Endothelial cell (in vitro differentiated cells): ENCODE data around the gene NOL12. TPM values are rescaled to one million over a fixed set of nuclear protein-coding genes. Genes with fewer than 3 reads are reported as not detected.

Source experiments
- DNase-seq: peaks from one replicate; pipeline ENCODE4 v3.0.0; 2021; ENCODE audit warnings: low spot score
- H3K27ac Mint-ChIP-seq: one replicate; pipeline ENCODE4 v1.8.0; 2021; ENCODE audit warnings: mixed read lengths, inconsistent platforms; ENCODE audit not compliant: unreplicated experiment
- H3K27me3 Mint-ChIP-seq: one replicate; pipeline ENCODE4 v1.8.0; 2021; ENCODE audit warnings: mild to moderate bottlenecking, moderate library complexity, mixed read lengths, inconsistent platforms; ENCODE audit not compliant: unreplicated experiment
- H3K36me3 Mint-ChIP-seq: one replicate; pipeline ENCODE4 v1.8.0; 2021; ENCODE audit warnings: mild to moderate bottlenecking, low read depth, mixed read lengths, inconsistent platforms; ENCODE audit not compliant: unreplicated experiment
- H3K4me1 Mint-ChIP-seq: one replicate; pipeline ENCODE4 v1.8.0; 2021; ENCODE audit warnings: mild to moderate bottlenecking, mixed read lengths, inconsistent platforms; ENCODE audit not compliant: unreplicated experiment
- H3K4me3 Mint-ChIP-seq: one replicate; pipeline ENCODE4 v1.8.0; 2021; ENCODE audit warnings: mild to moderate bottlenecking, mixed read lengths, inconsistent platforms; ENCODE audit not compliant: unreplicated experiment
- H3K9me3 Mint-ChIP-seq: one replicate; pipeline ENCODE4 v1.8.0; 2021; ENCODE audit warnings: mixed read lengths, inconsistent platforms; ENCODE audit not compliant: unreplicated experiment
- CTCF ChIP-seq: fragments of 200-600 bp; sonication (generic); IDR thresholded peaks from one replicate; pipeline ENCODE4 v1.5.0; 2021; ENCODE audit warnings: antibody characterized with exemption; ENCODE audit not compliant: unreplicated experiment
- long read RNA-seq: library from polyadenylated mRNA; unstranded; transcript quantifications from one replicate; pipeline ENCODE4 v2.0.0, GENCODE V29; 2020; ENCODE audit not compliant: unreplicated experiment
- total RNA-seq: library from RNA; stranded (reverse); fragmentation: NEBNext Ultra II Directional; extraction: Animal tissue kit (Norgen Biotek cat#: 25700); gene quantifications from one replicate; pipeline ENCODE4 v1.2.1, GENCODE V29; 2021; ENCODE audit not compliant: unreplicated experiment

The NOL12 gene, protein sequence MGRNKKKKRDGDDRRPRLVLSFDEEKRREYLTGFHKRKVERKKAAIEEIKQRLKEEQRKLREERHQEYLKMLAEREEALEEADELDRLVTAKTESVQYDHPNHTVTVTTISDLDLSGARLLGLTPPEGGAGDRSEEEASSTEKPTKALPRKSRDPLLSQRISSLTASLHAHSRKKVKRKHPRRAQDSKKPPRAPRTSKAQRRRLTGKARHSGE
- total RNA-seq, result 15.7 TPM
- long read RNA-seq, partial matches to known transcripts, result 0 of 7 reads
- long read RNA-seq, other reads (novel, unspliced or antisense), result 1 of 7 reads

DNA sequence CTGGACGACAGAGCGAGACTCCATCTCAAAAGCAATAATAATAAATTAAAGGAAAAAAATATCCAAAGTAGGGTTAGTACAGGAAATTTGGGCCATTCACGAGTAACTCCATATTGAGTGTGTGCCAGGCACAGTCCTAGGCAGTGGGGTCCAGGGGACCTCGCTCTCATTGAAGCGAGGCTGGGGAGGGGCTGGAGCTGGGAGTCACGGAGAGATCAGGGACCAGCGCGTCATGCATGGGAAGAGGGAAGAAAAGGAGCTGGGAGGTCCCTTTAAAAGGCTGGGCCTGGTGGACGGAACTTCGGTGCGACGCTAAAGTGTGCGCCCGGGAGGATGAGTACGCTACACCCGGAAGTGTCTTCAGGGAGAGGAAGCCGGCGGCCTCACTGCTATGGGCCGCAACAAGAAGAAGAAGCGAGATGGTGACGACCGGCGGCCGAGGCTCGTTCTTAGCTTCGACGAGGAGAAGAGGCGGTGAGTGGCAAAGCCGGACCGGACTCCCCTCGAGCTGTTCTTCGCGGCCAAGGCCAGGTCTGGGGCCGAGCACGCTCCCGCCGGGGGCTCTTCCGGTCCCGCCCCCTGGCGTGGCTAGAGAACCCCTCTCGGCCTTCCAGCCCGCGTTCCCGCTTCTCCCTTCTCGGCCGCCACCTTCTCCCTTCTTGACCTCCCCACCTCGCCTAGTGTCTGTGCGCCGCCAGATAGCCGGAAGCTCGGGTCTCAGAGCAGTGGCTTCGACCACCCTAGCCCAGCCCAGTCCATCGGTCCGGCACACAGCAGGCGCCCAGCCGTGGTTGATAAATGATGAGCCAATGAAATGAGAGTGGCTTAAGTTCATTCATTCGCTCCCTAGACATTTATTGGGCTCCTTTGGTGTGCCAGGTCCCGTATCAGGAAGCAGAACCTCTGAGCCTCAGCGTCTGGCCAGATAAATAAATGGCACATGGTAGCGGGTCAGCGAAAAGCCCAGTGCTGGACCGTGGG, at the start of gene NOL12:
NOL12 (plus strand) TSS at position 342 of the 981 bp plus-strand sequence; CDS start at position 392, 50 bp downstream.
- peaks cover 6% of the 10 kb centered on the region for H3K4me1 Mint-ChIP-seq
- no peaks in the 10 kb centered on the region for H3K27me3 Mint-ChIP-seq
- peaks cover 4% of the 10 kb centered on the region for H3K36me3 Mint-ChIP-seq
- H3K4me3 Mint-ChIP-seq, result peak within 1 kb of the TSS; percentile 93
- TF ChIP-seq CTCF, result no peak
- DNase-seq, result peak; percentile 69
- H3K27ac Mint-ChIP-seq, result peak within 1 kb of the TSS; percentile 77
- no peaks in the 10 kb centered on the region for H3K9me3 Mint-ChIP-seq

DNA sequence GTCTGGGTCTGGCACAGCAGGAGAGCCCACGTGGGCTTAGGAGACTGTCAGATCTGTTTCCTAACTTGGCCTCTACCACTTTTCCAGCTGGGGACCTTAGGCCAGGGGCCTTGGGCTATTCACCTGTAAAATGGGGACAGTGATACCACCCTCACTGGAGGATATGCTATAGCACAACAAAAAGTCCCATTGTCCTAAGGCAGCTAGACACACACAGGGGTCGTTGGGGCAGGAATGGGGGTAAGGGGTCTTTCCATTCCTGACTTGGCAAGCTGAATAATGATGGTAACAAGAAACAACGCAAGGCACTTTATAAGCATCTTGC, 49.2 kb upstream of the NOL12 start:
- no peaks in the 10 kb centered on the region for H3K9me3 Mint-ChIP-seq
- DNase-seq, result no peak
- peaks cover 4% of the 10 kb centered on the region for H3K36me3 Mint-ChIP-seq
- H3K4me1 Mint-ChIP-seq, result peaks cover 13% of the 10 kb centered on the region
- H3K27me3 Mint-ChIP-seq, result peaks cover 3% of the 10 kb centered on the region
- TF ChIP-seq CTCF, result no peak
- H3K27ac Mint-ChIP-seq, result no peak overlapping the region
- no peak overlapping the region for H3K4me3 Mint-ChIP-seq

DNA sequence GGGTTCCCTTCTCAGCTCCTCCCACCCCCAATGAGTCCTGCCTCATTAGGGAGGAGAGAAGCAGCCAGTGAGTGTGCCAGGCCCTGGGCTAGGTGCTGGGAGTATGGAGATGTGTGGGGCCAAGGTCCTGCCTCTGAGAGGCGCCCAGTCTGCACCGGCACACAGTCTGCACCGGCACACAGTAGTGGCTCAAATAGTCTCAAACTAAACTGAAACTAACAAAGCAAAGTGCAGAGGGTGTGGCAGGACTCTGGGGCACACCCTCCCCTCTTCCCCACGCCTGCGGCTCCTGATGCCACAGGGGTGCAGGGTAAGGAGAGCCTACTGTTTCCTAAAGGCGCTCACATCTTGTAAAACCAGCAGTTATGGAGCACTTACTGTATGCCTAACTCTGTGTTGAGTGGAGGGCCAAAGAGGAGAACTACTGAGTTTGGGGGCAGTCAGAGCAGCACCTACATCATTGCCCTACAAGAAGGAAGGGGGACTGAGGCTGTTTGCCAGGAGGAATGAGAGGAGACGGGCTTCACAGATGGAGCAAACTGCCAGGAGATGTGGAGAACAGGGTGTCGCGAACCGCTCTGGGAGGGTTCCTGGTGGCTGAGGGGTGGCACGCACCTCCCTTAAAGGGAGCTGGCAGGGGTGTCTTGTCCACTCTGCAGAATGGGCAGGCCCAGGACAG, 47.6 kb upstream of the NOL12 start:
- no peak for DNase-seq

GRCh38 chr22:37639070-37639760, 46.9 kb upstream of the NOL12 start, which contains the start of gene SH3BP1:
SH3BP1 (plus strand) TSS chr22:37639669; CDS start chr22:37639788, 119 bp downstream.
- TF ChIP-seq CTCF, result no peak
- Mint-ChIP-seq H3K4me1 (peaks cover 7% of the 10 kb centered on the region), H3K27me3 (peaks cover 8% of the 10 kb centered on the region), H3K4me3 (peak within 1 kb of the TSS; percentile 88), H3K27ac (no peak within 1 kb of the TSS), H3K9me3 (no peaks in the 10 kb centered on the region), H3K36me3 (peaks cover 4% of the 10 kb centered on the region)
- DNase-seq, result peak; percentile 50

More for the DNA sequence above, 47.6 kb upstream of the NOL12 start:
- TF ChIP-seq CTCF, result no peak
- H3K9me3 Mint-ChIP-seq, result no peaks in the 10 kb centered on the region
- H3K27ac Mint-ChIP-seq, result no peak overlapping the region
- peaks cover 4% of the 10 kb centered on the region for H3K36me3 Mint-ChIP-seq
- H3K4me1 Mint-ChIP-seq, result peaks cover 10% of the 10 kb centered on the region
- peaks cover 4% of the 10 kb centered on the region for H3K27me3 Mint-ChIP-seq
- H3K4me3 Mint-ChIP-seq, result peak overlapping the region; percentile 88
